HCT116 (cell line): ENCODE results near the gene SLC43A3. TPM values are rescaled to one million over a fixed set of nuclear protein-coding genes. Genes with fewer than 3 reads are reported as not detected.

Experiments
- ATAC-seq: fragments of 200-7000 bp; cut with Tn5 transposase; 2 replicates; pipeline ENCODE4 v1.9.1; 2020; ENCODE audit warnings: mild to moderate bottlenecking, moderate library complexity
- Bru-seq: library from RNA; stranded (reverse); fragments of 400-500 nt; gene quantifications from one replicate; lab custom pipeline; 2021; lab: Mats Ljungman, UMichigan
- BruChase-seq, 2 experiments: library from RNA; stranded (reverse); fragments of 400-500 nt; gene quantifications; one replicate each; lab custom pipeline; 2021; lab: Mats Ljungman, UMichigan
- BruUV-seq: library from RNA; stranded (reverse); fragments of 400-500 nt; replicated peaks from 2 replicates; lab custom pipeline; 2021; lab: Mats Ljungman, UMichigan
- CTCF ChIA-PET: fragments of 300-600 bp; sonication (Branson Sonifier 250); formaldehyde crosslinking; loops from one replicate; lab custom pipeline; 2021; ENCODE audit warnings: antibody characterized with exemption; lab: Charles Lee
- POLR2A ChIA-PET: fragments of 300-600, 350-600 bp; sonication (Branson Sonifier 250); formaldehyde crosslinking; loops from one replicate; lab custom pipeline; 2021; ENCODE audit warnings: antibody characterized with exemption; lab: Charles Lee
- RAD21 ChIA-PET, 2 experiments: fragments of 300-600 bp; sonication (Branson Sonifier 250); formaldehyde crosslinking; loops; one replicate each; lab custom pipeline; 2023; ENCODE audit warnings: low total read pairs in 2 of 2; ENCODE audit not compliant: uncharacterized antibody in 2 of 2, unreplicated experiment in 2 of 2, low non-redundant PET in 1 of 2; lab: Charles Lee
- DNase-seq: peaks from one replicate; pipeline ENCODE4 v3.0.0-alpha.2; 2010; ENCODE audit warnings: low read depth, low spot score
- H2AFZ ChIP-seq: fragments of 200-600 bp; shearing (Covaris generic), sonication (generic); 2 replicates; pipeline ENCODE4 v1.6.1; 2017; ENCODE audit warnings: low read depth, mixed run types, mixed read lengths, antibody characterized with exemption, low read length; ENCODE audit not compliant: poor library complexity, severe bottlenecking
- H3K27ac ChIP-seq: 2 replicates; pipeline ENCODE4 v1.5.1; 2012; ENCODE audit warnings: low read depth, low read length
- H3K27me3 ChIP-seq: fragments of 200-600 bp; sonication (generic); 2 replicates; pipeline ENCODE4 v1.6.1; 2016; ENCODE audit warnings: mixed run types, low read length, mixed read lengths; ENCODE audit not compliant: insufficient read depth
- H3K36me3 ChIP-seq, 2 experiments: fragments of 200-500 bp in 1 of 2; fragments of 200-600 bp in 1 of 2; sonication (Bioruptor generic) in 1 of 2; sonication (generic) in 1 of 2; 2 replicates each; pipeline versions ENCODE4 v1.5.1 to v1.6.1; 2014 to 2016; ENCODE audit warnings: low read length in 2 of 2, inconsistent platforms in 1 of 2, mixed read lengths in 1 of 2, mixed run types in 1 of 2; ENCODE audit not compliant: insufficient read depth in 2 of 2, control insufficient read depth in 1 of 2
- H3K4me1 ChIP-seq, 2 experiments: fragments of 200-600 bp in 1 of 2; sonication (generic) in 1 of 2; 2 replicates each; pipeline versions ENCODE4 v1.5.1 to v1.6.1; 2012 to 2017; ENCODE audit warnings: low read length in 2 of 2, inconsistent platforms in 1 of 2, mild to moderate bottlenecking in 1 of 2, mixed read lengths in 1 of 2, mixed run types in 1 of 2, moderate library complexity in 1 of 2; ENCODE audit not compliant: insufficient read depth in 2 of 2, control insufficient read depth in 1 of 2
- H3K4me2 ChIP-seq: fragments of 200-600 bp; sonication (generic); 2 replicates; pipeline ENCODE4 v1.6.1; 2017; ENCODE audit warnings: mixed run types, low read length, mixed read lengths
- H3K4me3 ChIP-seq, 2 experiments: fragments of 200-600 bp in 1 of 2; sonication (generic) in 1 of 2; replicated peaks in 1 of 2; 2 replicates each; pipeline ENCODE4 v1.5.1; 2011 to 2016; ENCODE audit warnings: low read length in 2 of 2, control low read depth in 1 of 2, low read depth in 1 of 2, mild to moderate bottlenecking in 1 of 2, mixed read lengths in 1 of 2, mixed run types in 1 of 2
- H3K79me2 ChIP-seq: fragments of 200-600 bp; sonication (generic); 2 replicates; pipeline ENCODE4 v1.6.1; 2017; ENCODE audit warnings: mild to moderate bottlenecking, mixed run types, low read length, moderate library complexity, mixed read lengths; ENCODE audit not compliant: insufficient read depth
- H3K9ac ChIP-seq: fragments of 200-600 bp; sonication (generic); 2 replicates; pipeline ENCODE4 v1.6.1; 2016; ENCODE audit warnings: low read length, mixed read lengths
- H3K9me2 ChIP-seq: fragments of 200-600 bp; sonication (generic), shearing (Covaris generic); 2 replicates; pipeline ENCODE4 v1.6.1; 2017; ENCODE audit warnings: mixed run types, mild to moderate bottlenecking, moderate library complexity; ENCODE audit not compliant: insufficient read depth
- H3K9me3 ChIP-seq, 2 experiments: fragments of 200-500 bp in 1 of 2; fragments of 200-600 bp in 1 of 2; sonication (Bioruptor generic) in 1 of 2; sonication (generic) in 1 of 2; 2 replicates each; pipeline ENCODE4 v1.6.1; 2014 to 2017; ENCODE audit warnings: low read length in 2 of 2, mixed read lengths in 2 of 2, inconsistent platforms in 1 of 2, low read depth in 1 of 2, mild to moderate bottlenecking in 1 of 2, mixed run types in 1 of 2, moderate library complexity in 1 of 2; ENCODE audit not compliant: control insufficient read depth in 1 of 2, insufficient read depth in 1 of 2
- H4K20me1 ChIP-seq: fragments of 200-600 bp; sonication (generic), shearing (Covaris generic); 2 replicates; pipeline ENCODE4 v1.6.1; 2017; ENCODE audit warnings: mixed run types, mild to moderate bottlenecking, moderate library complexity; ENCODE audit not compliant: insufficient read depth
- ATF3 ChIP-seq: IDR thresholded peaks from 2 replicates; pipeline ENCODE4 v1.6.1; 2012
- EZH2 ChIP-seq: fragments of 200-600 bp; sonication (generic); IDR thresholded peaks from 2 replicates; pipeline ENCODE4 v1.6.1; 2017; ENCODE audit warnings: antibody characterized with exemption, mixed run types
- EZH2phosphoT487 ChIP-seq: fragments of 200-600 bp; IDR thresholded peaks from 2 replicates; pipeline ENCODE4 v1.6.1; 2018; ENCODE audit warnings: antibody characterized with exemption, borderline replicate concordance
- FOSL1 ChIP-seq: IDR thresholded peaks from 2 replicates; pipeline ENCODE4 v1.6.1; 2012; ENCODE audit warnings: low read depth
- MAX ChIP-seq: IDR thresholded peaks from 2 replicates; pipeline ENCODE4 v1.6.1; 2012
- POLR2A ChIP-seq: IDR thresholded peaks from 2 replicates; pipeline ENCODE4 v1.7.0; 2011; ENCODE audit warnings: borderline replicate concordance; ENCODE audit not compliant: insufficient read depth, insufficient read length; ENCODE audit errors: extremely low read depth
- RAD21 ChIP-seq: IDR thresholded peaks from 2 replicates; pipeline ENCODE4 v1.6.1; 2012; ENCODE audit warnings: low read depth, mild to moderate bottlenecking
- SIN3A ChIP-seq: IDR thresholded peaks from 2 replicates; pipeline ENCODE4 v1.6.1; 2012; ENCODE audit warnings: low read depth
- SP1 ChIP-seq: IDR thresholded peaks from 2 replicates; pipeline ENCODE4 v1.6.1; 2012; ENCODE audit warnings: low read depth
- SRF ChIP-seq: IDR thresholded peaks from 2 replicates; pipeline ENCODE4 v1.6.1; 2012; ENCODE audit warnings: low read depth
- TCF7L2 ChIP-seq: IDR thresholded peaks from 2 replicates; pipeline ENCODE4 v1.7.0; 2011; ENCODE audit warnings: borderline replicate concordance, inconsistent platforms; ENCODE audit not compliant: insufficient read depth, insufficient read length; ENCODE audit errors: extremely low read depth
- YY1 ChIP-seq: IDR thresholded peaks from 2 replicates; pipeline ENCODE4 v1.6.1; 2011; ENCODE audit warnings: low read length, low read depth, moderate library complexity, mild to moderate bottlenecking; ENCODE audit not compliant: insufficient replicate concordance; ENCODE audit errors: extremely low read depth
- ZFX ChIP-seq: fragments of 450-650 bp; IDR thresholded peaks from 2 replicates; pipeline ENCODE4 v1.6.1; 2017
- intact Hi-C: fragments of 100-400 bp; cut with micrococcal nuclease; formaldehyde crosslinking; loops from 2 replicates; pipeline ENCODE4 v1.10.0; 2022
- long read RNA-seq: library from polyadenylated mRNA; unstranded; transcript quantifications from one replicate; pipeline ENCODE4 v2.0.0, GENCODE V29; 2021; ENCODE audit not compliant: unreplicated experiment
- polyA plus RNA-seq: library from polyadenylated mRNA; unstranded; fragments of >200 nt; gene quantifications from 2 replicates; pipeline ENCODE4 v1.2.1, GENCODE V29; 2012; ENCODE audit warnings: missing spikeins
- total RNA-seq: library from RNA; stranded (reverse); gene quantifications from one replicate; pipeline ENCODE4 v1.2.1, GENCODE V29; 2021; ENCODE audit not compliant: unreplicated experiment

SLC43A3 gene
- total RNA-seq (36.9 TPM), Bru-seq, nascent RNA (percentile 63 among the genes with signal in this experiment), BruChase-seq, experiment 1, labeled RNA remaining after a 6-hour chase (percentile 76 among the genes with signal in this experiment), BruChase-seq, experiment 2, labeled RNA remaining after a 2-hour chase (percentile 62 among the genes with signal in this experiment)
- 16.7 and 20.8 TPM in 2 replicates for polyA plus RNA-seq
- long read RNA-seq, transcript SLC43A3-203 (14 exons, 2,617 nt) = major isoform, 16 of 42 reads
- long read RNA-seq, partial matches to known transcripts = 11 of 42 reads
- long read RNA-seq, other reads (novel, unspliced or antisense) = 13 of 42 reads

GRCh38 chr11:57426929-57427726 is at the start of gene SLC43A3:
SLC43A3 (minus strand) TSS chr11:57427121; CDS start chr11:57426172, 949 bp downstream.
- Histone ChIP-seq H3K27me3 (peaks cover 13% of the 10 kb centered on the region), H3K79me2 (peaks cover 8% of the 10 kb centered on the region; the same call in 1 of the 2 replicates), H3K9ac (peak within 1 kb of the TSS; percentile 73), H3K4me1 (peaks cover 9 to 21% of the 10 kb centered on the region in 2 experiments), H3K9me3 (no peaks in the 10 kb centered on the region), H3K4me2 (peak within 1 kb of the TSS; percentile 75), H2AFZ (no peak within 1 kb of the TSS), H3K36me3 (no peaks in the 10 kb centered on the region; a peak in 1 of 4 replicates), H3K4me3 (peak within 1 kb of the TSS; percentile 54 to 57), H3K27ac (peak within 1 kb of the TSS; percentile 39), H4K20me1 (no peaks in the 10 kb centered on the region), H3K9me2 (no peaks in the 10 kb centered on the region)
- POLR2A ChIA-PET = no interaction called here
- DNase-seq = no peak
- CTCF ChIA-PET = interaction anchor here (1.0 to 1.4 kb wide), 2 partner anchors 31 to 77 kb away, joined by 3 read pairs; no protein-coding TSS in a partner anchor
- TF ChIP-seq POLR2A (peak; percentile 9), SP1 (no peak), MAX (0 out of 2 replicates have a peak, but pooled peaks have one; percentile 12), SIN3A (0 out of 2 replicates have a peak, but pooled peaks have one; percentile 8), RAD21 (no peak), YY1 (no peak), EZH2 (no peak), ATF3 (no peak), TCF7L2 (no peak), FOSL1 (no peak), ZFX (peak; percentile 29; the same call in 1 of the 2 replicates), SRF (no peak), EZH2phosphoT487 (no peak)
- RAD21 ChIA-PET = no interaction called here
- peak; percentile 92 for ATAC-seq
- intact Hi-C loops = no loop called here
- TSS peak; percentile 96 for BruUV-seq
